GM12891 (cell line): ENCODE results near the gene FRMD3.

Experiments used
- POLR2A ChIP-seq: IDR thresholded peaks from 2 replicates; pipeline ENCODE4 v1.6.1; 2011; ENCODE audit warnings: low read depth, low read length, control low read depth
- POLR2AphosphoS5 ChIP-seq: IDR thresholded peaks from 2 replicates; pipeline ENCODE4 v1.6.1; 2011; ENCODE audit warnings: low read depth, low read length, control low read depth
- POU2F2 ChIP-seq: IDR thresholded peaks from 2 replicates; pipeline ENCODE4 v1.6.1; 2011; ENCODE audit warnings: low read depth, mild to moderate bottlenecking, control low read depth, low read length, moderate library complexity
- SPI1 ChIP-seq: IDR thresholded peaks from 2 replicates; pipeline ENCODE4 v1.6.1; 2011; ENCODE audit warnings: low read depth, low read length, control low read depth
- TAF1 ChIP-seq: IDR thresholded peaks from 2 replicates; pipeline ENCODE4 v1.6.1; 2011; ENCODE audit warnings: low read depth, low read length, control low read depth

DNA sequence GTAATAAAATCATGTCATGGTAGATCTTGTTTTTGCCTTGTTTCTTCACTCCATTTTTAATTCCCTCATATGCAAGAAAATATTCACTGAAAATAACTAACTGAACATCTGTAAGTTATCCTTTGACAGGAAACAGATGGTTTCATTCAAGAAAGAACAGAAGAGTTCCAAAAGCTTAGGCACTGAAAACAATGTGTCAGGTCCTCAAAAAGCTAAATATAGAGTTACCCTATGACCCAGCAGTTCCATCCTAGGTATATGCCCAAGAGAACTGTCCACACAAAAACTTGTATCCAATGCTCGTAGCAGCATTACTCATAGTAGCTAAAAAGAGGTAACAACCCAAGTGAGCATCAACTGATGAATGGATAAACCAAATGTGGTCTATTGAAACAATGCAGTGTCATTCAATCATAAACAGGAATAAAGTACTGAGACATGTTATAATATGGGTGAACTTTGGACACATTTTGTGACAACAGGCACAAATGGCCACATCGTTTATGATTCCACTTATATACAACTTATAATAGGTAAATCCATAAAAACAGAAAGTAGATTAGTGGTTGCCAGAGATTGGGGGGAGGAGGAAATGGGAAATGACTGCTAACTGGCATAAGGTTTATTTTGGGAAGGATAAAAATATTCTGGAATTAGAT is 231.0 kb downstream of the FRMD3 start:
- TF ChIP-seq POLR2A (no peak), TAF1 (no peak), POLR2AphosphoS5 (no peak), SPI1 (no peak), POU2F2 (no peak)
